GM19324 (cell line): ENCODE results near the gene MOK.

Source experiments
- ATAC-seq: cut with Tn5 transposase; IDR thresholded peaks from one replicate; pipeline ENCODE4 v1.9.1; 2021; ENCODE audit warnings: mild to moderate bottlenecking, moderate library complexity; ENCODE audit not compliant: unreplicated experiment, low FRiP score

MOK gene

GRCh38 chr14:102210421-102211042 lies 94.4 kb downstream of the MOK start:
- ATAC-seq = no peak

GRCh38 chr14:102209224-102209966 lies 95.6 kb downstream of the MOK start:
- no peak for ATAC-seq

- ATAC-seq = no peak
Measured at GRCh38 chr14:102208741-102209140, 96.2 kb downstream of the MOK start.

GRCh38 chr14:102207831-102208365 lies 97.1 kb downstream of the MOK start:
- no peak for ATAC-seq

- ATAC-seq = no peak
Measured at GRCh38 chr14:102206918-102207317, 98.0 kb downstream of the MOK start.

GRCh38 chr14:102205560-102205959 lies 99.4 kb downstream of the MOK start:
- ATAC-seq = no peak

- ATAC-seq = no peak
Measured at GRCh38 chr14:102203382-102203781, 101.6 kb downstream of the MOK start.

GRCh38 chr14:102202944-102203343 lies 102.0 kb downstream of the MOK start:
- ATAC-seq = no peak

GRCh38 chr14:102201776-102202175 lies 103.2 kb downstream of the MOK start:
- no peak for ATAC-seq

- ATAC-seq = no peak
Measured at GRCh38 chr14:102201353-102201738, 103.6 kb downstream of the MOK start.

GRCh38 chr14:102200690-102201352 lies 104.1 kb downstream of the MOK start:
- no peak for ATAC-seq

- no peak for ATAC-seq
Measured at GRCh38 chr14:102197317-102197853, 107.6 kb downstream of the MOK start.

- ATAC-seq = no peak
Measured at GRCh38 chr14:102196902-102197230, 108.1 kb downstream of the MOK start.

GRCh38 chr14:102196039-102196901 lies 108.7 kb downstream of the MOK start:
- ATAC-seq = no peak

- no peak for ATAC-seq
Measured at GRCh38 chr14:102195446-102195845, 109.5 kb downstream of the MOK start.

- no peak for ATAC-seq
Measured at GRCh38 chr14:102194856-102195255, 110.1 kb downstream of the MOK start.

GRCh38 chr14:102192840-102193502 lies 112.0 kb downstream of the MOK start:
- no peak for ATAC-seq

- no peak for ATAC-seq
Measured at GRCh38 chr14:102189874-102190273, 115.1 kb downstream of the MOK start.

GRCh38 chr14:102188187-102188586 lies 116.8 kb downstream of the MOK start:
- ATAC-seq = no peak

- no peak for ATAC-seq
Measured at GRCh38 chr14:102187568-102188001, 117.4 kb downstream of the MOK start.
